Chondrocyte (in vitro differentiated cells): ENCODE data around the gene FNDC5. TPM values are rescaled to one million over a fixed set of nuclear protein-coding genes. Genes with fewer than 3 reads are reported as not detected.

Experiments used
- DNase-seq: peaks from one replicate; pipeline ENCODE4 v3.0.0; 2021; ENCODE audit warnings: mixed read lengths, low spot score
- H3K27ac Mint-ChIP-seq: one replicate; pipeline ENCODE4 v1.8.0; 2021; ENCODE audit warnings: mild to moderate bottlenecking, moderate library complexity, mixed read lengths; ENCODE audit not compliant: unreplicated experiment
- H3K27me3 Mint-ChIP-seq: 2 replicates; pipeline ENCODE4 v1.8.0; 2021; ENCODE audit warnings: low read depth, mixed read lengths
- H3K36me3 Mint-ChIP-seq: 2 replicates; pipeline ENCODE4 v1.8.0; 2021; ENCODE audit warnings: low read depth, mixed read lengths
- H3K4me1 Mint-ChIP-seq: 2 replicates; pipeline ENCODE4 v1.8.0; 2021; ENCODE audit warnings: low read depth, mild to moderate bottlenecking, mixed read lengths
- H3K4me3 Mint-ChIP-seq: one replicate; pipeline ENCODE4 v1.8.0; 2021; ENCODE audit warnings: mild to moderate bottlenecking, moderate library complexity, mixed read lengths; ENCODE audit not compliant: unreplicated experiment
- H3K9me3 Mint-ChIP-seq: 2 replicates; pipeline ENCODE4 v1.8.0; 2021; ENCODE audit warnings: low read depth, mixed read lengths
- total RNA-seq: library from RNA; stranded (reverse); gene quantifications from 3 replicates; pipeline ENCODE4 v1.2.1, GENCODE V29; 2021
- TF ChIP-seq, protein P1 (sequence below): fragments of 200-600 bp; sonication (generic); IDR thresholded peaks from 2 replicates; pipeline ENCODE4 v1.5.0; 2021; ENCODE audit warnings: antibody characterized with exemption, mild to moderate bottlenecking, moderate library complexity

Gene FNDC5
- total RNA-seq, 1 donor from 2014 or later = 4.0 TPM

GRCh38 chr1:32868806-32869455 lies 1.8 kb downstream of the FNDC5 start:
- Mint-ChIP-seq H3K4me3 (peak overlapping the region; percentile 69), H3K9me3 (no peaks in the 10 kb centered on the region), H3K27ac (no peak overlapping the region), H3K27me3 (no peaks in the 10 kb centered on the region), H3K36me3 (no peaks in the 10 kb centered on the region), H3K4me1 (peaks cover 21% of the 10 kb centered on the region)
- TF ChIP-seq, protein P1, sequence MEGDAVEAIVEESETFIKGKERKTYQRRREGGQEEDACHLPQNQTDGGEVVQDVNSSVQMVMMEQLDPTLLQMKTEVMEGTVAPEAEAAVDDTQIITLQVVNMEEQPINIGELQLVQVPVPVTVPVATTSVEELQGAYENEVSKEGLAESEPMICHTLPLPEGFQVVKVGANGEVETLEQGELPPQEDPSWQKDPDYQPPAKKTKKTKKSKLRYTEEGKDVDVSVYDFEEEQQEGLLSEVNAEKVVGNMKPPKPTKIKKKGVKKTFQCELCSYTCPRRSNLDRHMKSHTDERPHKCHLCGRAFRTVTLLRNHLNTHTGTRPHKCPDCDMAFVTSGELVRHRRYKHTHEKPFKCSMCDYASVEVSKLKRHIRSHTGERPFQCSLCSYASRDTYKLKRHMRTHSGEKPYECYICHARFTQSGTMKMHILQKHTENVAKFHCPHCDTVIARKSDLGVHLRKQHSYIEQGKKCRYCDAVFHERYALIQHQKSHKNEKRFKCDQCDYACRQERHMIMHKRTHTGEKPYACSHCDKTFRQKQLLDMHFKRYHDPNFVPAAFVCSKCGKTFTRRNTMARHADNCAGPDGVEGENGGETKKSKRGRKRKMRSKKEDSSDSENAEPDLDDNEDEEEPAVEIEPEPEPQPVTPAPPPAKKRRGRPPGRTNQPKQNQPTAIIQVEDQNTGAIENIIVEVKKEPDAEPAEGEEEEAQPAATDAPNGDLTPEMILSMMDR = no peak
- no peak for DNase-seq

GRCh38 chr1:32868085-32868484 lies 2.6 kb downstream of the FNDC5 start:
- TF ChIP-seq, protein P1 = no peak
- H3K4me1 Mint-ChIP-seq = peaks cover 21% of the 10 kb centered on the region
- H3K27ac Mint-ChIP-seq = no peak overlapping the region
- H3K27me3 Mint-ChIP-seq = no peaks in the 10 kb centered on the region
- no peaks in the 10 kb centered on the region for H3K36me3 Mint-ChIP-seq
- no peak overlapping the region for H3K4me3 Mint-ChIP-seq
- no peak for DNase-seq
- no peaks in the 10 kb centered on the region for H3K9me3 Mint-ChIP-seq

DNA sequence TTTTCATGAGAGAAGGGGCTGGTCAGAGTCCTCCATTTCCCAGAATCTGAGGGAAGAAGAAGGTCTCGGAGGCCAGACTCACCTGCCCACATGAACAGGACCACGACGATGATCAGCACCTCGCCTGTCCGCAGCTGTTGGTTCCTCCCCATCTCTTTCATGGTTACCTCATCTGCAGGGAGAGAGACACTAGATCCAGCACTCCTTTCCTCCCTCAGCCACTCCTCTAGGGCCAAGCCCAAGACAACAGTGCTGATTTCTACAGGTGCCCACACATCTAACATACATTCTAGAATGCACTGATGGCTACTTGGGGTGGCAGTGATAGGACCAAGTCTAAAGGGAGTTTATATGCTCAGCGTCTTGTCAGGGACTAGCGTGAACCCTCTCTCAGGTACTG lies 3.0 kb downstream of the FNDC5 start:
- no peak overlapping the region for H3K4me3 Mint-ChIP-seq
- peaks cover under 1% of the 10 kb centered on the region for H3K36me3 Mint-ChIP-seq
- H3K4me1 Mint-ChIP-seq = peaks cover 19% of the 10 kb centered on the region
- no peaks in the 10 kb centered on the region for H3K27me3 Mint-ChIP-seq
- H3K9me3 Mint-ChIP-seq = no peaks in the 10 kb centered on the region
- H3K27ac Mint-ChIP-seq = no peak overlapping the region
- TF ChIP-seq, protein P1 = no peak
- no peak for DNase-seq

GRCh38 chr1:32867151-32867550 lies 3.6 kb downstream of the FNDC5 start:
- H3K27me3 Mint-ChIP-seq = no peaks in the 10 kb centered on the region
- no peak overlapping the region for H3K4me3 Mint-ChIP-seq
- H3K4me1 Mint-ChIP-seq = peaks cover 14% of the 10 kb centered on the region
- TF ChIP-seq, protein P1 = no peak
- peaks cover 5% of the 10 kb centered on the region for H3K36me3 Mint-ChIP-seq
- no peak for DNase-seq
- H3K9me3 Mint-ChIP-seq = no peaks in the 10 kb centered on the region
- no peak overlapping the region for H3K27ac Mint-ChIP-seq

DNA sequence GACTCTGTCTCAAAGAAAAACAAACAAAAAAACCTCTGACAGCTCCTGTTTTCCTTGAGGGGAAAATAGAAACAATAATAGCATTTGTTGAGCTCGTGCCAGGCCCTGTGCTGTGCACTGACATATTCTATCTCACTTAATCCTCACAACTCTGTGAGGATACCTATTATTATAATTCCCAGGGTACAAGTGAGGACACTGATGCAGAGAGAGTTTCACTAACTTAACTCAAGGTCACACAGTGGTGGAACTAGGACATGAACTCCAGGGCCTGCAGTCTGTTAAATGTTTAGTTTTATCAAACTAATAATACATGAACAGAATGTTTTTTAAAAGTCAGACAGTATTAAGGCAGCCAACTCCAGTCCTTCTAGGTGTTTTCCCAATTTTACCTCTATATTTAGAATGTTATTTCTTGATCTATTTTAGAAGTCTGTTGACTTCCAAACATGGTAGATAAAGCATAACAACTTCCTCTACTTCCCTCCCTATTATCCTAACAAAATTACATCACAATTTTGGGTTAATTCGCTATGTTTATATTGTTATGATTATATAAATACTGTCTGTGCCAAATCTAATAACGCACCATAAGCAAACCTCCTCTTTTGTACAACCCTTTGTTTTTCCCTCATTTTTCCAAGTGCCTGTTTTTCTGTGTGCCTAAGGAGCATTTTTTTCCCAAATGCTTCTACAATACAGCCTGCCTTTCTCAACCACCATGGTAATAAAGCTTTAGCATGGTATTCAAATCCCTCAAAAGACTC lies 4.9 kb downstream of the FNDC5 start:
- Mint-ChIP-seq H3K9me3 (no peaks in the 10 kb centered on the region), H3K4me1 (peaks cover 5% of the 10 kb centered on the region), H3K27me3 (no peaks in the 10 kb centered on the region), H3K27ac (no peak overlapping the region), H3K4me3 (no peak overlapping the region), H3K36me3 (peaks cover 8% of the 10 kb centered on the region)
- TF ChIP-seq, protein P1 = no peak
- no peak for DNase-seq
